Nephron progenitor cell (in vitro differentiated cells): ENCODE results near the gene HDAC4.
A peak's percentile ranks its signal among the peaks of the same experiment; 100 is the strongest.

ENCODE experiments used
- DNase-seq: peaks from one replicate; pipeline ENCODE4 v3.0.0; 2021
- H3K27ac Mint-ChIP-seq: 2 replicates; pipeline ENCODE4 v1.8.0; 2021; ENCODE audit warnings: mild to moderate bottlenecking, moderate library complexity, mixed read lengths
- H3K27me3 Mint-ChIP-seq: 2 replicates; pipeline ENCODE4 v1.8.0; 2021; ENCODE audit warnings: mild to moderate bottlenecking, low read depth, mixed read lengths; ENCODE audit not compliant: poor library complexity
- H3K36me3 Mint-ChIP-seq: 2 replicates; pipeline ENCODE4 v1.8.0; 2021; ENCODE audit warnings: low read depth, mixed read lengths
- H3K4me1 Mint-ChIP-seq: 2 replicates; pipeline ENCODE4 v1.8.0; 2021; ENCODE audit warnings: mixed read lengths
- H3K4me3 Mint-ChIP-seq: 2 replicates; pipeline ENCODE4 v1.8.0; 2021; ENCODE audit warnings: mild to moderate bottlenecking, moderate library complexity, mixed read lengths
- H3K9me3 Mint-ChIP-seq: 2 replicates; pipeline ENCODE4 v1.8.0; 2021; ENCODE audit warnings: mild to moderate bottlenecking, moderate library complexity, mixed read lengths
- CTCF ChIP-seq: fragments of 200-600 bp; sonication (generic); IDR thresholded peaks from 2 replicates; pipeline ENCODE4 v1.5.0; 2021; ENCODE audit warnings: antibody characterized with exemption

The HDAC4 gene

GRCh38 chr2:239313776-239314175 is 87.0 kb downstream of the HDAC4 start:
- H3K4me1 Mint-ChIP-seq = peaks cover 63% of the 10 kb centered on the region
- peaks cover 45% of the 10 kb centered on the region for H3K9me3 Mint-ChIP-seq
- no peak for DNase-seq
- peaks cover 3% of the 10 kb centered on the region for H3K27me3 Mint-ChIP-seq
- H3K27ac Mint-ChIP-seq = peak overlapping the region; percentile 64
- peaks cover 56% of the 10 kb centered on the region for H3K36me3 Mint-ChIP-seq
- H3K4me3 Mint-ChIP-seq = no peak overlapping the region
- TF ChIP-seq CTCF = no peak

- Mint-ChIP-seq H3K4me3 (no peak overlapping the region), H3K27ac (peak overlapping the region; percentile 64), H3K27me3 (peaks cover 3% of the 10 kb centered on the region), H3K9me3 (peaks cover 42% of the 10 kb centered on the region), H3K4me1 (peaks cover 63% of the 10 kb centered on the region), H3K36me3 (peaks cover 48% of the 10 kb centered on the region)
- DNase-seq = no peak
- no peak for TF ChIP-seq CTCF
Measured at GRCh38 chr2:239312741-239313667, 87.8 kb downstream of the HDAC4 start.

GRCh38 chr2:239312081-239312511 is 88.7 kb downstream of the HDAC4 start:
- Mint-ChIP-seq H3K4me3 (no peak overlapping the region), H3K9me3 (peaks cover 38% of the 10 kb centered on the region), H3K27ac (peak overlapping the region; percentile 89), H3K27me3 (peaks cover 3% of the 10 kb centered on the region), H3K36me3 (peaks cover 39% of the 10 kb centered on the region), H3K4me1 (peaks cover 62% of the 10 kb centered on the region)
- TF ChIP-seq CTCF = no peak
- DNase-seq = no peak

GRCh38 chr2:239311132-239312040 is 89.4 kb downstream of the HDAC4 start:
- H3K4me3 Mint-ChIP-seq = no peak overlapping the region
- H3K27me3 Mint-ChIP-seq = peaks cover 3% of the 10 kb centered on the region
- H3K36me3 Mint-ChIP-seq = peaks cover 32% of the 10 kb centered on the region
- H3K27ac Mint-ChIP-seq = peak overlapping the region; percentile 89
- peaks cover 57% of the 10 kb centered on the region for H3K4me1 Mint-ChIP-seq
- DNase-seq = no peak
- no peak for TF ChIP-seq CTCF
- H3K9me3 Mint-ChIP-seq = peaks cover 31% of the 10 kb centered on the region

- H3K27me3 Mint-ChIP-seq = peaks cover 3% of the 10 kb centered on the region
- peaks cover 24% of the 10 kb centered on the region for H3K36me3 Mint-ChIP-seq
- no peak overlapping the region for H3K4me3 Mint-ChIP-seq
- H3K9me3 Mint-ChIP-seq = peaks cover 23% of the 10 kb centered on the region
- no peak for TF ChIP-seq CTCF
- DNase-seq = no peak
- H3K4me1 Mint-ChIP-seq = peaks cover 66% of the 10 kb centered on the region
- H3K27ac Mint-ChIP-seq = peak overlapping the region; percentile 97
Measured at GRCh38 chr2:239310401-239311061, 90.3 kb downstream of the HDAC4 start.
